ENCODE results near the gene IRX2.
A peak's percentile ranks its signal among the peaks of the same experiment; 100 is the strongest.

The IRX2 gene

DNA sequence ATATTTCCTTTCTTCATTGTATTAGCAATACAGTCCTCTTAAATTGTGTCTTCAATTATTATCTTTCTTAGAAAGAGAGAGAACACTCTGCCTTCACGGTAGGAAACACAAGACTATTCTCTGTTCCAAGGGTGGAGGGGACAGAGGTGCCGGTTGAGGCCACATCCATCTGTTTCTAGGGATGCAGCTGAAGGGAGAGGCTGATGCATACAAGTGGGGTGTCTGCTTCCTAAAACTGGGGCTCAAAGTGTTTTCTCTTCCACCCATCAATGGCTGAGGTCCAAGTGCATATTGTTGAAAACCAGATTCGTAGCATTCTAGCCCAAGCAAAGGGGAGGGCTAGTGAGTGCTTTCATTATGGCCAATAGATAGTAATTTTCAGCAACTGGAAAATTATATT lies 9.5 kb downstream of the IRX2 start:
- no peak for DNase-seq (ENCODE audit: low read depth)

- no peak for DNase-seq (ENCODE audit: low read depth)
Measured at GRCh38 chr5:2740876-2741555, 10.5 kb downstream of the IRX2 start.

DNA sequence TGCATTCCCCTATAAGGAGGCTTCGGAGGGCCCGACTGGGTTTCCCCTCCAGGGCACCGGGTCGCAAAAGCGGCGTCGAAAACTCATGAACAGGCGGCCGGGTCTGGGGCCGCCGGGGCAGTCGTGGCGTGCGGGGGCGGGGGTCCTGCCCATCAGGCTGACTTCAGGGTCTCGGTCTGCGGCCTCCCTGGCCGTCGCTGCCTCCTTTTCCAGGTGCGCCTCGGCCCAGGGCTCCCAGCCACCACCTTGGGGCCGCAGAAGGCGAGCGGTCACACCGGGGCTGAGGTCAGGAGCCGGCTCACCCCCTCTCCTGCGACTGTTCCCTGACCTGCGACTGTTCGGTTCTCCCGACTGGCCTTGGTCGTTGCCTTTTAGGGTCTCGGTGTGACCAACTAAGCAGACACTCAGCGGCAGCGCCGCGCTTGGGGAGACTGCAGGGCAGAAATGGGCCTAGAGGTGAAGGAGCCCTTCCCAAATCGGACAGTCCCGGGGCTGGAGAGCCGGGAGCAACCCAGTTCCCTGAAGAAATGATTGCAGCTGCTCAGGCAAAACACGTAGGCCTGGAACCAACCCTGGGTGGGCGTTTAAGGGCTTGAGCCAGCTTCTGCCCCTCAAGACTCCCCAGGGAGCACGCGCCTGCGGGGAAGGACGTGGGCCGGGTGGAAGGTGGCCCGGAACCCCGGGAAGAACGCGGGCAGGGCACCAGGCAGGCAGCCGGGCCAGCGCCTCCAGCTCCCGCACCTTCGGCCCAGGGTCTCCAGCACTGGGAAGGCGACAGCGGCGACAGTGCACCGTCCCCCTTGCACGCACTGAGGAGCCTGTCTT lies 11.2 kb downstream of the IRX2 start:
- no peak for DNase-seq (ENCODE audit: low read depth)

DNA sequence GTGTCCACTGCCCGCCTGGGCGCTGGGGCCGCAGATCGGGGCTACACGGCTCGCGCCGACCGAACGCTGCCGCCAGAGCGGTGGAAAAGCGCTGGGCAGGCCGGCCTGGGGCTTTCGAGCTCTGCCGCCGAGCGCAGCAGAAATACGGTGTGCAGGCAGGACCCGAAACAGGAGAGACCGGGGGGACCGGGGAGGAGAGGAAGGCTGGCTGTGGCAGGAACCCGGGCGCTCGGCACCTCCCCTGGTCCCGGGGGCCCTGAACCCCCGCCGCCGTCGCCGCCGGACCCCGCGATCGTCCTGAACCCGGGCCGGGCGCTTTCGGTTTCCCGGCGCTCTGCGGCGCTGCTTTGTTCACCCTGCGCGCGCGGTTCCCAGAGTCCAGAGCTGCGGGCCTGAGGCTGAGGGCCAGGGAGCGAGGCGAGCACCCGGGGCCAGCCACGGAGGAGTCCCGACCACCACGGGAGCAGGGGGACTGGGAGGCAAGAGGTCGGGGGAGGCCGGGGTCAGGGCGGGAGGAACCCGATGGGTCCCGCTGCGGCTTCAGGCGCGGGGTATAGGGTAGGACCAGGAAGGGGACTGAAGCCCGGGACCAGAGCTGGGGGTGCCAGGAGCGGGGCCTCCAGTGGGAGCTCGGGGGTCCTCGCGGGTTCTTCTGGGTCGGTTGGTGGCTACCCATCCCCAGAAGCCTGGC lies 12.0 kb downstream of the IRX2 start:
- peak; percentile 26 for DNase-seq (ENCODE audit: low read depth)

DNA sequence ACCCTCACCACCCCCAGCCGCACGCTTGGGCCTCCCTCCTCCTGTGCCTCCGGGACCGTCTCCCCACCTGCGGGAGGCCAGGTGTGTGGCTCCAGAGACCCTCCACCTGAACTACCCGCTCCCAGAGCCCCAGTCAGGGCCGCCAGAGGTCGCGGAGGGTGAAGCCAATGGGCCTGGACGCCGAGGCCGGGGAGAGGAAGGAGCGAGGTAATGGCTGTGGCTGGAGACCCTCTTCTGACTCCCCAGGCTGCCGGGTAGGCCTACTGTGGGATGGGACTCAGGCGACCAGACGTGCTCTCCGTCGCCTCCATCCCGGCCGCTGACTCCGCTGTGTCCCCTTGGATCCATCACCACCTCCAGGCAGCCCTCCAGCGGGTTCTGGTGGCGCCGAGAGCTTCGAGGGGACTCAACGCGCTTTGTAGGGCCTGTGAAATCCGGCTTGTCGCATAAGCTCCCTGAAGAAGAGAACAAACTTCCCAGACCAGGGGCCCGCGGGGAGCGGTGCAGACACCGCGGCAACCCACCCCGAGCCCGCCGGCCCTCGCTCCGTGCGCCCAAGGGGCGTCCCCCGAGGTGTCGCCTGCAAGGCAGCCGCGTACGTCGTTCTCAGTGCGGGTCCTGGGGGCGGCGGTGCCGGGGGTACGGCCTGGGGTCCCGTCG lies 12.6 kb downstream of the IRX2 start:
- no peak for DNase-seq (ENCODE audit: low read depth)

DNA sequence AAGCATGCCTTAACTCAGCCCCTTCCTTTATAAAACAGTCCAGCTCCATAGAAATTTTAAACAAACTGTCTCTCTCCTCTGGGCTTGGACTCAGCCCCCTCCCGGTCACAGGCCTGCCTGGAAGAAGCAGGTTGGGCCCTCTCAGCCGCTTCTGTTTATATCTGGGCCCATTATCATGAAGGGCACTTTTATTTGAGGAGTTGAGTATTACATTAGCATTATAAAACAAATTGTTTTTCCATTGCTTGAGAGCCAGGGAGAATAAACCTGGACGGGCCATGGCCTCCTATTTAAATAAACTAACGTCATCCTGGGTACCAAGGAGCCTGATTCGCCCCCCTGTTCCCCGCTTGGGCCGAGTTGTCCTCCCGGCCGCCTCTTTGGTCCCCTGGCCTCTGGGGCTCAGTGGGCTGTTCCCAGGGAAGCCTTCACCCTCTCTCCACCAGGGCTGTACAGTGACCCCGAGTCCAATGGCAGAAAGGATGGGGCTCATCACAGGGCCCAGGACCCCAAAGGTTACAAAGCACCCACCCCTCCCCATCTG lies 13.2 kb downstream of the IRX2 start:
- no peak for DNase-seq (ENCODE audit: low read depth)

DNA sequence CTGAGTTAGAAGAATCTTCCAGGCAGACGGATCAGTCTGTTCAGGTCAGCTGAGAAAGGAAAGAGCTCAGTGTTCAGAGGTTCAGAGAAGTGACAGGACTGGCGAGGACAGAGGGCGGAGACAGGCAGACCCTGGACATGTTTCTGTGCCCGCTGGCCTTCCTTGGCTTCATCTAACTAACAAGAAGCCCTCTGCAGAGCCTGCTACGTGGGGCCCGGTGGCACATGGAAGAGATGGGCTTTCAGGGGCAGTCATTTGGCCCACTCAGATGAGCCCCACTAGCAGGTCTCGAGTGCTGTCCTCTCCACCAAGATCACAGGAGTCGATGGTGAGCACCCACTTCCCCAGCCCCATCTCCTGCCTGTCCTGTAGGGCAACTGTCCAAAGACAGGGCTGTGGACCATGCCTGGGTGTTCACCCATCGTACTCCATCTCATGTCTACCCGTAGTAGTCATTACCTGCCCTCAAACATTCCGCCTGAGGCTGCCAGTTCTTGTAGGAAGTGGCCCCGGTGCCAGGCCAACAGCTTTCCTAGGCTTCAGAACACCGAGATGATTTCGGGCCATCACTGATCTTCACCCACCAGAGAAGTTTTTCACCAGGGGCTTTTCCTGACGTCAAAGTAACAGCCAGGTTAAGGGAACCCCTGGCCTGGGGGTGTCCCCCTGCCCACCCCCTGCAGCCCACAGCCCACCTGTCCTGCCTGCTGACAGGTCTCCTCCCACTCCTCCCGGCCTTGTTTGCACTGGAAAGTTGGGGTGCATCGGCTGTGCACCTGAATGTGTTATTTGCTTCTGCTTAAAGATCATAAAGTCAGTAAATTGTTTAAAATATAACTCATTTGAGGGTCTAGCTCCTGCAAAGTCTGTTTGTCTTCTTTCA lies 14.0 kb downstream of the IRX2 start:
- no peak for DNase-seq (ENCODE audit: low read depth)

GRCh38 chr5:2736872-2737271 lies 14.6 kb downstream of the IRX2 start:
- DNase-seq (ENCODE audit: low read depth) = no peak

DNA sequence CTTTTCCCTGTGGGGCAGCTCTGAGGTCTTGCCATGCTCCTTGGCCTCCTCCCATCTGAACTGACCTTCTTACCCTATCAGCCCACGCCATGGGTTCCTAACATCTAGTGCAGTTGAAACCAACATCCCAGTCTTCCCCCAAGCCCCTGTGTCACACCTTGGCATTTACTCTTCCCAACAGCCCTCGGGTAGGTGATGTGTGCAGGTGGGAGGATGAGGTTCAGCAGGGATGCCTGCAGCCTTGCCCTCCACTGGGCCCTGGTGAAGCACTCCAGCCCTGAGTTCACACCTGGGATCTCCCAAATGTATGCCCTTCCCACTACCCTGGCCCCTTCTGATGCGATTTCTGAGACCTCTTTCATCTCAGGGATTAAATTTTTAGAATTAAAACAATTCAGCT lies 15.5 kb downstream of the IRX2 start:
- no peak for DNase-seq (ENCODE audit: low read depth)

DNA sequence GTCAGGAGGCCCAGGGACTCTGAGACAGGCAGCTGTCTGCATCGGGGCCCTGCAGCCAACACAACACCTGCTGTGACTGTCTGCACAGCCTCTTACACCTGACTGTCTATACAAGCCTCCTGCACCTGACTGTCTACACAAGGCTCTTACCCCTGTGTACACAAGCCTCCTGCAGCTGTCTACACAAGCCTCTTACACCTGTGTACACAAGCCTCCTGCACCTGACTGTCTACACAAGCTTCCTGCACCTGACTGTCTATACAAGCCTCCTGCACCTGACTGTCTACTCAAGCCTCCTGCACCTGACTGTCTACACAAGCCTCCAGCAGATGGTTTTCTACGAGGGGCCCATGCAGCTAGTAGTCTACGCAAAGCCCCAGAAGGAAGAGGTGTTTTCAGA lies 18.6 kb downstream of the IRX2 start:
- DNase-seq (ENCODE audit: low read depth) = no peak

- DNase-seq (ENCODE audit: low read depth) = no peak
Measured at GRCh38 chr5:2732004-2732403, 19.5 kb downstream of the IRX2 start.

DNA sequence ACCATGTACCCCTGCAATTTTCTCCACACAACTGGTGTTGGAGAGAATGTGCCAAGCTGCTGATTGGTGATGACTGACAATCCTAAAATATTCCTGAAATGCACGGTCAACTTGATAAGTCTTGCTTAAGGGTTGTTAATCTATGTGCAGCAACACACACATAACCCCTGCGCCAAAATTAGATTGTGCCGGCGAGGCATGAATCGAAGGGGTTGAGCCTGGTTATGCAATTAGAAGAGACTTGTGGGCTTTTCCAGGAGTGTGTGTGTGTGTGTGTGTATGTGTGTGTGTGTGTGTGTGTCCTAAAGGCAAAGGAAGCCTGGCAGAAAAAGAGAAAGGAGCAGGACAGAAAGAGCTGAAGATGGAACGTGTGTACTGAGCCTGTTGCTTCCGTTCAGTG lies 22.3 kb downstream of the IRX2 start:
- no peak for DNase-seq (ENCODE audit: low read depth)

DNA sequence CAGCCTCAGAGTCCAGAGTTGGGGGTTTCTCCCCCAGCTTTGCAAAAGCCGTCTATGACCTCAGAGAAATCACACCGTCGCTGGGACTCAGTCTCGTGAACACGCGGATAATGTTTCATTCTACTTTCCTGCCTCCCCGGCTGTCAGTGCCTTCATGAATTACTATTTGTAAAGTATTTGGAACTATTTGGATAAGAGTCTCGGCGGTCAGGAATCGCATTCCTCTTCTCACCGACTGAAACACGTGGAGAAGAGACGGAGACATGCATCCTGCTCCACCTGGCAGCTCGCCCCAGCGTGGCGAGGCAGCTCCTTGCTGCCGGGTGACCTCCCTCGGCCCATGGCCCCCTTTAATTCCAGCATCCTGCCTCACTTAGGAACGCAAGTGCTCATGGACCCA lies 23.9 kb downstream of the IRX2 start:
- no peak for DNase-seq (ENCODE audit: low read depth)

DNA sequence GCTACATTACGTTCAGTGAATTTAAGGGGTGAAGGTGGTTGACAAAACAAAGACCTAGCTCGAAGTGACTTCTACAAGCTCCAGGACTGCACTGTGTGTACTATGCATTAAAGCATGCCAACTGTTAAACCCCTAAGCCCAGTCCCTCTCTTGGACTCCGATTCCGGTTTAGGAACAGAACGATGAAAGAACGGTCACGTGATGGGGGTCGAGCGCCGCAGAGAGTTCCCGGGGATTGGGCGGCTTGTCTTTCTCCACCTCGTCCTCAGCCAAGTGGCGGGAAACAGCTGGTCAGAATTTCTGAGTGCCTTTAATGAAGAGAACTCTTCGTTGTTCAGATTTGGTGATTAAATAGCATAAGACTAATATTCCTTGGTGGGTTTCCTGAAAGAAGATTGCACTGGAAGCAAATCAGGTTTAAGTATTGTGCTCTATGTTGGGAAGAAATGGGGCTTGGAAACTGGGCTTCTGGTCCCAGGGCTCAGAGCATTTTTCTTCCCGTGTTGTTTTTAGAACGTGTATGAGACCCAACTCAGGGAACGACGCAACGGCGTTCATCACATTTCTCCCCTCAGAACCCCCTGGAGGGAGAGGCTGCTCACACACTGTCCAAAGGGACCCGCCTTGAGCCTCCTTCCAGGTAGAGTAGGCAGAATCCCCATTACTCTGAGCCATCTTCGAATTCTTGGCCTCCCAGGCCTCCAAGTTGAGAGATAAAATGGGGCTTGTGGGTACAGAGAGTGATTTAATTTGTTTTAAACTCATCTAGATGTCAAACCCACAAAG lies 25.3 kb downstream of the IRX2 start:
- no peak for DNase-seq (ENCODE audit: low read depth)

DNA sequence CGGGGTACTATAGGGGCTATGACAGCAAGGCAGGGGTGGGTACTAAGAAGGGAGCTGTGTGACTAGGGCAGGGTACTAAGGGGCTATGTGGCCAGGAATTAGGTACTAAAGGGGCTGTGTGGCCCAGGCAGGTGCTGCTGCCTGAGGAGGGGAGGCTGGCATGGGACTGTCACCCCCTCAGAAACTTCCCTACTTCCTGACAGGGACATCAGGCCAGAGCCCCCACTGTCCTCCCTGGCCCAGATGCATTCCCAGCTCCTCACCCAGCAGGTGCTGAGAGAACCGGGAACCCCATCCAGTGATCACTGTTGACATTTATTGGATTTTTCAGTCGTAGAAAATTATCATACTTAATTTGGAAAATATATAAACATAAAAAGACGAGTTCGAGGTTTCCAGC lies 26.6 kb downstream of the IRX2 start:
- DNase-seq (ENCODE audit: low read depth) = no peak

GRCh38 chr5:2724031-2724581 lies 27.4 kb downstream of the IRX2 start:
- no peak for DNase-seq (ENCODE audit: low read depth)

DNA sequence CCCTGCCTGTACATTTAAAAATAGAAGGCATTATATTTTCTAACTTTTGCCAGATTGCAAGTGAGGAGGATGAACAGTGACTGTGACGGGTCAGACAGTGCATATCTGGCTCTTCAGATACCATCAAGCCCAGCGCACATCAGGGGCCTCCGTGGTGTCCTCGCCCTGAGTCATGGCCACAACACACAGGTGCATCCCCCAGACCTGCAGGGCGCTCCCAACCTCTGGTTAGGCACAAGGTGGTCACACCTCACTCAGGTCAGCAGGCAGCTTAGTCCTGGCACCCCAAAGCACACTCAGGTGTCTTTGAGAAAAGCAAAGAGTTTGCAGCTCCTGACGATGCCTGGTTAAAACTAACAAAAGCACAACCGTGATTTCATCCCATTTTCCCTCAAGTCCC lies 28.6 kb downstream of the IRX2 start:
- no peak for DNase-seq (ENCODE audit: low read depth)

- DNase-seq (ENCODE audit: low read depth) = no peak
Measured at GRCh38 chr5:2721385-2722138, 29.9 kb downstream of the IRX2 start.

- no peak for DNase-seq (ENCODE audit: low read depth)
Measured at GRCh38 chr5:2719332-2719731, 32.1 kb downstream of the IRX2 start.

Measured in iris pigment epithelial cell (primary cell).